Middle frontal gyrus (tissue), 1 donor: Measurements from ENCODE around the gene KLC1.
"Not testable (repeated sequence)": the region's sequence is repeated elsewhere in the genome, so short reads cannot be mapped to it uniquely, and the experiment has no call there.

Experiments used
- DNase-seq: peaks from one replicate; pipeline ENCODE4 v3.0.0-alpha.2; 2015; ENCODE audit warnings: low spot score; ENCODE audit errors: extremely low spot score

The KLC1 gene

DNA sequence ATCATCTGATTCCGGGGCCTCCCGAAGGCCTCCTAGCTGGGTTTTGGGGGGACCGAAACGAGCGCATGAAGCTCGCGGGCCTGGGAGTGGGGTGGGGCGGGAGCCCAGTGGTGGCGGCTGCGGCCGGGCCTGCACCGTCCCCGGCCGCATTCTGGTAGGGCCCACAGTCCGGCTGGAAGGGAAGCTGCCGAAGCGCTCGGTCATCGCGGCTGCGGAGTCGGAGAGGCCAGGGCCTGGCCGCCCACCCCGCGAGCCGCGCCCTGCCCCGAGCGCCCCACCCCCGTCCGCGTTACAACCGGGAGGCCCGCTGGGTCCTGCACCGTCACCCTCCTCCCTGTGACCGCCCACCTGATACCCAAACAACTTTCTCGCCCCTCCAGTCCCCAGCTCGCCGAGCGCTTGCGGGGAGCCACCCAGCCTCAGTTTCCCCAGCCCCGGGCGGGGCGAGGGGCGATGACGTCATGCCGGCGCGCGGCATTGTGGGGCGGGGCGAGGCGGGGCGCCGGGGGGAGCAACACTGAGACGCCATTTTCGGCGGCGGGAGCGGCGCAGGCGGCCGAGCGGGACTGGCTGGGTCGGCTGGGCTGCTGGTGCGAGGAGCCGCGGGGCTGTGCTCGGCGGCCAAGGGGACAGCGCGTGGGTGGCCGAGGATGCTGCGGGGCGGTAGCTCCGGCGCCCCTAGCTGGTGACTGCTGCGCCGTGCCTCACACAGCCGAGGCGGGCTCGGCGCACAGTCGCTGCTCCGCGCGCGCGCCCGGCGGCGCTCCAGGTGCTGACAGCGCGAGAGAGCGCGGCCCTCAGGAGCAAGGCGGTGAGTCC is at the start of gene KLC1:
Gene KLC1, plus strand, starts transcription at position 528 of the 819 bp plus-strand sequence. CDS start 25,354 bp downstream, outside the sequence.
- DNase-seq, result peak; percentile 49

DNA sequence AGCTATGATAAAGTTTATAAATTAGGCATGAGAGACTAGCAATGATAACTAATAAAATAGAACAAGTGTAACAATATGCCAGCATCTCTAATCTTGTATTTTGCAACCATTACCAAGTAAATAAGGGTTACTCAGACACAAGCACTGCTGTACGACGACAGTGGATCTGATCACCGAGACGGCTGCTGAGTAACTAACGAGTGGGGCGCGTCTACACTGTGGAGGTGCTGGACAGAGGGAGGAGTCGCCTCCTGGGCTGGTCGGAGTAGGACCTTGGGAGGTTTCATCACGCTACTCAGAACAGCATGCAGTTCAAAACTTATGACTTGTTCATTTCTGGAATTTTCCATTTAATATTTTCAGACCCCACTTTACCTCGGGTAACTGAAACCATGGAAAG is 47.8 kb upstream of the KLC1 start:
- no peak for DNase-seq

DNA sequence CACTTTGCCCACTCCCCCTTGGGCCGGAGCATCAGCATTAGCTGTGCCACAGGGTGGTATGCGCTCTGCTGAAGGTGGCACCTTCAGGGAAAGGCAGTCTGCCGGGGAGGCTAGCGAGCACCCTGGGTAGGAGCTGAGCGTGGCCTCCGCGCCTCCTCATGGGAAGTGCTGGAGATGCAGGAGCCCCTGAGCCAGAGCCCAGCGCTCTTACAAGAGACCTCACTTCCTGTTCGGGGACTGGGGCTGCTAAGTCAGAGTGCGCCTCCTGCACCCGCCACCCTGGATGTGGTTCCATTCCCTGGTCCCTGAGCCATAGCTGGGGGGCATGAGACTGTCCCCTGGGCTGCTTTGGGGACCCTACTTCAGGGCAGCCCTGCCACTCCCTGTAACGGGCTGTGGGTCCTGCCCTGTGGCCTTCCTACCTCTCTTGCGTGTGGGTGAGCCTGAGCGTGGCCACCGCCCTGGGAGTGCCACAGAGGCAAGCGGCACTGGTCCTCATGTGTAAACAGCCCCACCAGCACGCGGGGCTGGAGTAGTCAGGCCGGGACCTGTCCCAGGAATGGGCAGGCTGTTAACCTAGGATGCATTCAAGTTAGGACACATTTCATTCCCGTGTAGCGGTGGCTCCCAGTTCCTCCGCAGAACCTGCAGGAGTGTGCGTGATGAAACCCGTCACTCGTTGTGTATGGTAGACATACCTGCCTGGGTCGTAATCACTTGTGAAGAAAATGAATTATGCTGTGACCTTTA is 46.9 kb upstream of the KLC1 start:
- DNase-seq, result no peak

DNA sequence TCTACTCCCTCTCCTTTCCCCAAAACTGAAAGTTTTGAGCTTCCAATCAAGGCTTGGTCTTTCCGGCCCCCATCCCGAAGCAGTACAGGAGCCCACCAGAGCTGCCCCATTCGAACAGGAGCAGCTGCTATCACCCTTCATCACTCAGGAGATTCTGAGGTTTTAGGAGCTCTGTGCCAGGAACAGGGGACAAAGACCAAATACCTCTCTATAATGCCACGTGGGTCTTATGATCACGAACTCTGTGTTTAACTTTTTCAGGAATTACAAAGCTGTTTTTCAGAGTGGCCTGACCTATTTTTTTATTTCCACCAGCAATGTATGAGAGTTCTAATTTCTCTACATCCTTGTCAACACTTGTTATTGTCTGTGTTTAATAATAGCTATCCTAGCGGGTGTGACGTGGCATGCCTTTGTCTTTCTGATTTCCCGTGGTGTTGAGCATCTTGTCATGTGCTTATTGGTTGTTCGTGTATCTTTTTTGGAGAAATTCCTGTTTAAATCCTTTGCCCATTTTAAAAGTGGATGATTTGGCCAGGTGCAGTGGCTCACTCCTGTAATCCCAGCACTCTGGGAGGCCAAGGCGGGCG is 44.6 kb upstream of the KLC1 start:
- no peak for DNase-seq

DNA sequence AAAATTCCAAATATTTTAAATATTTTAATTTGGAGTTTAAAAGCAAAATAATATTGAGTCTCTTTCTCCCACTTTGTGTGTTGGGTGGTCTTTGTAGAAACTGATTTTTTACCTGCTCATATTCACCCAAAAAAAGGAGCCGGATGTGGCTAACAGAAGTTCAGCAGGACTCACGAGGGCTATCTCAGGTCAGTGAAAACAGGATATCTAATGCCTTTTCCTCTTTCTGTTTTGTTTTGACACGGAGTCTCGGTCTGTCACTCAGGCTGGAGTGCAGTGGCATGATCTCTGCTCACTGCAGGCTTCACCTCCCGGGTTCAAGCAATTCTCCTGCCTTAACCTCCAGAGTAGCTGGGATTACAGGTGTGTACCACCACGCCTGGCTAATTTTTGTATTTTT is 35.4 kb upstream of the KLC1 start:
- DNase-seq, result no peak

DNA sequence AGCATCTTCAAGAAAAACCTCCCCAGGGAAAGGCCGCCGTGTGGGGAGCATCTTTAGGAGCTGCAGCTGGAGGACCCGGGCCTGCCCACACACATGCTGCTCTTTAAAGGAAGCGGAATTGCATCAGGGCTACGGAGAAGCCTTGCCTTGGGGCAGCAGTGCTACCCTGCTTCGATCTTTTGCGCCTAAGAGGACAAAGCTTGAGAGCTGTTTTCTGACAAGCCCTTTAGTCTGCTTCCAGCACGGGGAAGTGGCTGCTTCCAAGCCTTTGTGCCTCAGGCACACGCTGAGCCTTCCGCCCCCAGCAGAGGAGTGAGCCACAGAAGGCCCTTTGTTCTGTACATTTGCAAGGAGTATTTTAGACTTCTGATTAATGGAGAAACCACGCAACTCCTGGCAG is 34.7 kb upstream of the KLC1 start:
- DNase-seq, result peak; percentile 77

DNA sequence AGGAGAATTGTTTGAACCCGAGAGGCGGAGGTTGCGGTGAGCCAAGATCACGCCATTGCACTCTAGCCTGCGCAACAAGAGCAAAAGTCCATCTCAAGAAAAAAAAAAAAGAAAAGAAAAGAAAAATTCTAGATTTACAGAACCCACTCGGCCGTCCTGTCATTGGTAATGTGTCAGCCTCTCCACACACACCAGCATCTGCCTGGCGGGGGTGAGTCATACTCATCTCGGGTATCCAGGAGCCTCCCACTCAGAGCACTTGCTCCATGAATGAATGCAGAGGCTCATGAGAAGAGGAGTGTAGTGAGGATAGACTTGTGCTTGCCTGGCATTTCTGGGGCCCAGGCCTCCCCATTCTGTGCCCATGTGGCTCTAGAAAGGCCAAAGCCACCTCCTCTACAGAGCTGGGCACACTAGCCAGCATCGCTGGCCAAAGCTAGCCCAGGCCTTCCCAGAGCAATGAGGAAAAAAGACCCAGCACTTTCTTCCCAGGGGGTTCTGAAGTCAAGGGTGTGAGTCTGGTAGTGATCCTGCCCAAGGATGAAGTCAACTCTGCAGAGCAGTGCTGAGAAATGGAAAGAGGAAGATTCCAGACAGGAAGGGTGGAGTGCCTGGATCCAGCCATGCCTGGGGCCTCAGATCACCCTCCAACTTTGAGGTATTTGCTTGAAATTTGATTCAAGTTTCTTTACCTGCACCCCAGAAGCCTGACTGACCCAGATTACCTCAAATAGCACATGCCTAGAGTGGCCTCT is 31.2 kb upstream of the KLC1 start:
- DNase-seq, result peak; percentile 28

DNA sequence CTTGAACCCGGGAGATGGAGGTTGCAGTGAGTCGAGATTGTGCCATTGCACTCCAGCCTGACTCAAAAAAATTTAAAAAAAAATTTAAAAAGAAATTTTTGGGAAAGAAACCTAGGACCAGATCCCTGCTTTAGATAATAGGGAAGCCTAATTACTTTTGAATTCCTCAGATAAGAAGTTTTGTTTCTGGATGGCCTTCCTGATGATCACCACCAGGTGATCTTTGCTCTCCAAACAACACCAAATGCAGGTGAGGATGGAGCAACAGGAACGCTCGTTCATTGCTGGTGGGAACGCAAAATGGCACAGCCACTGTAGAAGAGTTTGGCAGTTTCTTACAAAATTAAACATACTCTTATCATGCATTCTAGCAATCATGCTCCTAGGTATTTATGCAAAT is 28.5 kb upstream of the KLC1 start:
- DNase-seq, result no peak

DNA sequence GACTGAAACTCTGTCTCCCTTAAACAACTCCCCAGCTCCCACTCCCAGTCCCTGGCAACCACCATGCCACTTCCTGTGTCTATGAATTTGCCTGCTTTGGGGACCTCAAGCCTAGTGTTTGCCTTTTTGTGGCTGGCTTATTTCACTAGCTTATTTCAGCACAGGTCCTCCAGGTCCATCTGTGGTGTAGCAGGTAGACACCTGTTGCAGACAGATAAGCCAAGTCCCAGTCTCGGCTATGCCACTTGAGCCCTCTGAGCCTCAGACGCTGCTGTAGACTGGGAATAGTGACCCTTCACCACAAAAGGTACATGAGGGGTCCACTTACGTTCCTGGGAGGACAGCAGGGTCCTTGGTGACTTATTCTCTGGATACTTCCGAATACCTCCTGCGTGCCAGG is 24.4 kb upstream of the KLC1 start:
- DNase-seq, result no peak

DNA sequence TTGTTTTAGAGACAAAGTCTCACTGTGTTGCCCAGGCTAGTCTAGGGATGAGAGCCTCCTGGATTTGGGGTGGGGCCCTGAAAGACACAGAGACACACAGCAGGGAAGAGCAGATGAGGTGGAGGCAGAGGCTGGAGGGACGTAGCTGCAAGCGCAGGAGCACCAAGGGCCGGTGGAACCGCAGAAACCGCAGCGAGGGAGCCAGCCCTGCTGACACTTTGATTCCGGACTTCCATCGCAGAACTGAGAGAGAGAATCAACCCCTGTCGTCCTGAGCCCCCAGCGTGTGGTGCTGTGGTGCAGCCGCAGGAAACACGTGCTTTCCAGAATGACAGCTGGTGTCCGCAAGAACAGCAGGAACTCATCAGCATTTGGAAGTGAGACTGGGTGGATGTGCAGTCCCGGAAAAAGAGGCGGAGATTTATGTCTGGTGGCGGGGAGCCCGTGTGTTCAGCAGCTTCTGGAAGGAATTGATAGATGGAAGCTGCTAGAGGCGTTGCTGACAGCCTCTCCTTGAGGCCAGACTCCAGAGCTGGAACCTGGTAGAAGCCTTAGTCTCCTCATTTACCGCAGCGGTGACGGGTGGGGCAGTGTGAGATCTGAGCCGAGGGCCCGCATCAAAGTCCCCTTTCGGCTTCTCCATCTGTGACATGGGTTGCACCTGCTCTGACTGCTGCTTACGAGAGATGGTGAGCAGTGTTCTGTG is 21.9 kb upstream of the KLC1 start:
- peak; percentile 67 for DNase-seq

DNA sequence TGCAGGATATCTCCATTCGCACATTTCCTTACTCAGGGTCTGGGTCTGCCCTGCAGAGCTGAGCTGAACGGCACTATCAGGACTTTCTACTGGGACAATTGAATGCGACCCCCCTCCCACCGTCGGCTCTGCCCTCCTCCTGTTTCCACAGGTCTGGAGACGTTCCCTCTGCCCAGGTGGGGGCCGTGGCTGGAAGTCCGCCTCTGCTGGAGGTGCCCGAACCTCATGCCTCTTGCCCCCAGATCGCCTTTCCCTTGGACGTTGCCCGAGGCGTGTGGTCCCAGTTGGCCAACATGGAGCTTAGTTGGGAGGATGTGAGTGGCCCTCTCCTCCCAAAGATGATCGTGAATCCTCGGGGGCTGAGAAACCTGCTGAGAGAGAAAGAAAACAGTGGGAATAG is 21.2 kb upstream of the KLC1 start:
- no peak for DNase-seq

DNA sequence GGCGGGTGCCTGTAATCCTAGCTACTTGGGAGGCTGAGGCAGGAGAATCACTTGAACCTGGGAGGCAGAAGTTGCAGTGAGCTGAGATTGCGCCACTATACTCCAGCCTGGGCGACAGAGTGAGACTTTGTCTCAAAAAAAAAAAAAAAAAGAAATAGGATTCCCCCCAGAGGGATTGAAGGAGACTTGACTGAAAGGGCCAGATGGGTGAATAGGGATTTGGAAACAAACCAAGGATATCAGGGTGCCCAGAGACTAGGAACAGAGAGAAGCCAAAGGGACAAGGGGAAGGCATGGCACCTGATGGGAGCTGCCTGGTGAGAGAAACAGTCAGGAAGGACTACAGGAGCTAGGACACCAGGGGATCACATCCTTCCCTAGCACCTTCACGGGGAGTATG is 19.9 kb upstream of the KLC1 start:
- DNase-seq, result not testable (repeated sequence)

DNA sequence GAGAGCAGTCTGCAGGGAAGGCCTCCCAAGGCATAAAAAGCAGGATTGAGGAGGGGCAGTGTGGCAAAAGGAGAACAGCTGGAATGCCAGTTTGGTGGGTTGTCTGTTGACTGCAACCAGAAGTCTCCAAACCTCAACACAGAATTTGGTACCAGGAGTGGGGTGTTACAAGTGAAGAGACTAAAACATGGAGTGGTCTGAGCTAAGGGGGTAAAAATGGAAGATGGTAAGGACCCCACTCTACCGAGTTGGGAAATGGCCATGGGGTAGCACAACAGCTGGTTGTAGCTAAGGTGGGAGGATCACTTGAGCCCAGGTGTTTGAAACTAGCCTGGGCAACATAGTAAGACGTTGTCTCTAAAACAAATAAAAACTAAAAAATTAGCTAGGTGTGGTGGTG is 17.8 kb upstream of the KLC1 start:
- no peak for DNase-seq

DNA sequence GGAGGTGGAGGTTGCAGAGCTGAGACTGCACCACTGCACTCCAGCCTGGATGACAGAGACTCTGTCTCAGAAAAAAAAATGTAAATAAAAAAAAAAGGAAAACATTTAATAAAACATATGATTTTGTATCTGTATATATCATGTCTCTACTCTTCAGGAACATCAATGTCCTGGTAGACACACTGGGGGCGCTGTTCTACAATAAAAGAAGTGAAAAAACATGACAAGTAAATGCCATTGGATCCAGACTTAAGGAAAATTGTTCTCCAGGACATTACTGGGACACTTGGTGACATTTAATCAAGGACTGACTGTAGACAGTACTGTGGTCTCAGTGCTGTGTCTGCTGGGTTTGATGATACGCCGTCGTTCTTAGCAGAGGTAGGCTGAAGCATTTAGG is 15.5 kb upstream of the KLC1 start:
- DNase-seq, result no peak

DNA sequence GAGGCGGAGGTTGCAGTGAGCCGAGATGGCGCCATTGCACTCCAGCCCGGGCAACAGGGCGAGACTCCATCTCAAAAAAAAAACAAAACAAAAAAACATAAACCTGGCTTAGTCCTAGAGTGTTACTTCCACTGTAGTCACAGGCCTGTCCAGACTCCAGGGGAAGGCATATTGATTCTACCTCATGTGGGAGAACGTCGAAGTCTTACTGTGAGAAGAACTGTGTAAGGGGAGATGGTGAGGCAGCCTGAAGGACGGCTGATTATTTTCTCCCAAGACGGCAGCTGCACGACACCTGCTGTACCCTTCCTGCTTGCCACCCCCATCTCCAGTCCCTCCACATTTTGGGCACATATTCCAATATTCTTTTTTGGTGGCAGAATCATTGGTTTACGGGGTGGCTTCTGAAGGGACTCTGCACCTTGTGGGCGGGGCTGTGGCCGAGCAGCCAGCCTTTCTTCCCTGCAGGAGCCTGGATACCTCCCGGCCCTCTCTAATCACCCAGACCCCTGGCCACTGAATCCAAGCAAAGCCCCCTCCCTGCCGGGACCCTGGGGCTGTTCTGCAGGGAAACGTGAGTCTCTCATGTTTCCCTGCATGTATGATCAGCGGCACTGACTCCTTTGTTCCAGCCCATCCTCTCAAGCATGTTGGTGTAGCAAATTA is 12.2 kb upstream of the KLC1 start:
- no peak for DNase-seq

DNA sequence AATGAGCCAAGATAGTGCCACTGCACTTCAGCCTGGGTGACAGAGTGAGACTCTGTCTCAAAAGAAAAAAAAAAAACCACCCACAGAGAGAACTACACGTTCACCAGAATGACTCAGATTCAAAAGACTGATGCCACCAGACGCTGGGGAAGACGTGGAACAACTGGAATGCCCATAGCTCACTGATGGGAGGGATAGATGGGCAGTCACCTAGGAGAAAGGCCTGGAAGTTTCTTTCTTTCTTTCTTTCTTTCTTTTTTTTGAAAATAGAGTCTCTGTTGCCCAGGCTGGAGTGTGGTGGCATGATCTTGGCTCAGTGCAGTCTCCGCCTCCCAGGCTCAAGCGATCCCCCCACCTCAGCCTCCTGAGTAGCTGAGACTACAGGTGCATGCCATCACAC is 10.0 kb upstream of the KLC1 start:
- DNase-seq, result no peak

DNA sequence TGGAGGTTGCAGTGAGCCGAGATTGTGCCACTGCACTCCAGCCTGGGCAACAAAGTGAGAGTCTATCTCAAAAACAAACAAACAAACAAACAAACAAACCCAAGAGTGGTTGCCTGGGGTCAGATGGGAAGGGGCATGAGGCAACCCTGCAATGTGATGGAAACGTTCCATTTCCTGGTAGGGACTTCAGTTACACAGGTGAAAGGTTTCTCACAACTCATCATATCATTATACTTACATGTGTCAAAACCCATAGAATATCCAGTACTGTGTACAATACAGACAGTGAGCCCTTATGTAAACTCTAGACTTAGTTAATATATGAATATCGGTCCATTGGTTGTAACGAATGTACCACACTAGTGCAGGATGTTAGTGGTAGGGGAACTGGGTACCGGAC is 7.2 kb upstream of the KLC1 start:
- no peak for DNase-seq

DNA sequence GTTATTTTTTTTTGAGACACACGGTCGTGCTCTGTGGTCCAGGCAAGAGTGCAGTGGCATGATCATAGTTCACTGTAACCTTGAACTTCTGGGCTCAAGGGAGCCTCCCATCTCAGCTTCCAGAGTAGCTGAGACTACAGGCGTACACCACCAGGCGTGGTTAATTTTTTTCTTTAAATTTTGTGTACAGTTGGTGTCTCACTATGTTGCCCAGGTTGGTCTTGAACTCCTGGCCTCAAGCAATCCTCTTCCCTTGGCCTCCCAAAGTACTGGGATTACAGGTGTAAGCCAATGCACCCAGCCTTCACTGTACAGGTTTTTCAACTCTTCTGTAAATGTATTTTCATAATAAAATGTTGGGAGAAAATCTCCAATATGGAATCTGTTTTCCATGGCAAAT is 5.7 kb upstream of the KLC1 start:
- DNase-seq, result no peak

DNA sequence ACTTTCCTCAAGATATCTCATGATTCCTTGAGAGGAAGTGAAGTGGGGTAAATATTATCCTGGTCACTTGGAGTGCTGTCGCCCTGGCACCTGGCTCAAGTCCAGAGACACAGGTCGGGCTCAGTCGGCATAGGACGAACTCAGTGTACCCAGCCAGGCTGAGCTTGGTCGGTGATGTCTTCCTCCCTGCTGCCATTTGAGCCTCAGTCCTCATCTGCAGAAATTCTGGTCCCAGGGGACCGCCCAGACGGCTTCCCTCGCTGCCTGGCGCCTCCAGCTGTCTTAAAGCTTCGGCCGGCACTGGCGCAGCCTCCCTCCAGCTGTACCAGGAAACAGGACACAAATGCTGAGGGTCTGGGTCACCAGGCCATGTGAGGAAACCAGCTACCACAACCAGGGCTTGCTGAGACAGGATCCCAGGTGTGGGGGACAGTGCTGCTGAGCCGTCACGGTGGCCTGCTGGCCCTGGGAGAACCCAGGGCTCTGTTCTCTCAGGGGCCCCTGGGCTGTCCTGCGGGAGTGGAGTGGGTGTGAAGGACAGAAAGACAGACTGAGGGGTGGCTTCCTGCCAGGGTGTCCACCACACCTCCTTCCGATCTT is 5.0 kb upstream of the KLC1 start:
- DNase-seq, result no peak

DNA sequence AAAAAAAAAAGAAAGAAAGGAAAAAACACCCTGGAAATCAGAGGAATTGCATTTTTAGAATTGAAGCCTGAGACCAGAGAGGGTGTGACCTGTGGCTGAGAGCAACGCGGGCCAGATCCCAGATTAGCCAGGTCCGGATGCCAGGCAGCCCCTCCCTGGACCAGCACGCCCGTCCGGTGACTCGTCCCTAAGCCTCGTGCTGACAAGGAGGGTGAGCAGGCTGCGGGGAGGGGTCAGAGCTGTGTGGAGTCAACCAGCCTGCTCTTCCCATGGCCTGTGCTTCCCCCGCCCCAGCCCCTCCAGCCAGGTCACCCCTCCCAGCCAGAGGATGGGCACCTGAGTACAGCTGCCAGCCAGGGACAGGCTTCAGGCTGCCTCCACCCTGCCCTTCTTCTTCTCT is 4.2 kb upstream of the KLC1 start:
- no peak for DNase-seq
